ENCODE measurements around the gene FANK1.

- TF ChIP-seq CTCF (IDR thresholded peaks at IDR 0.05) (no peak), POLR2A (IDR thresholded peaks at IDR 0.05) (no peak)
Observed at GRCh38 chr10:126041117-126041516, 144.8 kb downstream of the FANK1 start.
